Nucleus accumbens (tissue), 56 donors: ENCODE results near the gene FUZ.

ENCODE experiments used
- DNase-seq, 56 donors: peaks; one replicate each; lab custom pipeline; 2025; lab: John Stamatoyannopoulos, UW

FUZ gene

GRCh38 chr19:49761625-49762311 lies 51.3 kb downstream of the FUZ start:
- peak in 1 of 56 donors; percentile 2 for DNase-seq

GRCh38 chr19:49761249-49761624 lies 51.9 kb downstream of the FUZ start:
- no peak for DNase-seq

GRCh38 chr19:49758292-49758691 lies 54.8 kb downstream of the FUZ start:
- DNase-seq, result peak in 25 of 56 donors; percentile 3 to 71 (median 23)
